ENCODE measurements around the gene NTPCR. TPM values are rescaled to one million over a fixed set of nuclear protein-coding genes. Genes with fewer than 3 reads are reported as not detected.

Gene NTPCR, protein sequence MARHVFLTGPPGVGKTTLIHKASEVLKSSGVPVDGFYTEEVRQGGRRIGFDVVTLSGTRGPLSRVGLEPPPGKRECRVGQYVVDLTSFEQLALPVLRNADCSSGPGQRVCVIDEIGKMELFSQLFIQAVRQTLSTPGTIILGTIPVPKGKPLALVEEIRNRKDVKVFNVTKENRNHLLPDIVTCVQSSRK
- 8.7 and 10.5 TPM in 2 replicates for total RNA-seq

GRCh38 chr1:232950197-232951176, at the start of gene NTPCR:
NTPCR (plus strand) TSS chr1:232950611; CDS start chr1:232950711, 100 bp downstream.

Other genes starting within 250 kb of the NTPCR start
- 0.65 and 1.0 TPM in 2 replicates for gene MAP10, start 145.2 kb upstream of the NTPCR start, total RNA-seq